ENCODE measurements around the gene SYNPR.

SYNPR gene

DNA sequence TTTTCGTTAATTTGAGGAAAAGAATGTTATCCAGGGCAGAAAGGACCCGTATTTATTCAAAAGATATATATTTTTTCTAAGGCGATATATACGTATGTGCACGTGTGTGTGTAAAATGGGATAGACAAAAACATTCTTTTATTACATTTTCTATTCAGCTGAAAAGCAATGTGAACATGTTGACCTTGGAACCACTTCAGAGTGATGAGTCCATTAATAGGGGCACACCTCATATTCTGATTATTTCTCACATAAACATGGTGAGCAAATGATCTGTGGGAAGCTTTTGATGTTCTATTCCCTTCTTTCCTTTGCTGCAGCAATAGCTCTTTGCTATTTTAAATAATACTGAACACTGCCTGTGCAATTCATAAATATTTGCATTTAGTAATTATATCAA is 87.6 kb downstream of the SYNPR start:
- Histone ChIP-seq H3K9ac (ENCODE audit: low read length) (no peak overlapping the region), H3K79me2 (ENCODE audit: insufficient read depth, low read length) (no peaks in the 10 kb centered on the region), H2AFZ (ENCODE audit: low read length) (no peak overlapping the region), H3K4me1 (ENCODE audit: insufficient read depth, low read length, severe bottlenecking) (no peaks in the 10 kb centered on the region), H3K36me3 (ENCODE audit: insufficient read depth, low read length) (no peaks in the 10 kb centered on the region), H3K9me2 (ENCODE audit: low read depth, low read length) (no peaks in the 10 kb centered on the region; the same call in 1 of the 2 replicates), H3K4me2 (ENCODE audit: low read length) (no peak overlapping the region), H3F3A (ENCODE audit: insufficient read depth, low read length) (no peaks in the 10 kb centered on the region), H3K27me3 (ENCODE audit: insufficient read depth, low read length) (no peaks in the 10 kb centered on the region), H4K20me1 (ENCODE audit: insufficient read depth, low read length) (no peaks in the 10 kb centered on the region), H3K27ac (ENCODE audit: low read depth, low read length, poor library complexity, severe bottlenecking) (no peak overlapping the region), H3K9me3 (ENCODE audit: low read length) (no peaks in the 10 kb centered on the region), H3K4me3 (ENCODE audit: low read depth, low read length, poor library complexity, severe bottlenecking) (no peak overlapping the region)
- no peak for TF ChIP-seq EZH2 (IDR thresholded peaks at IDR 0.05; ENCODE audit: borderline replicate concordance, low read length)
- TF ChIP-seq, protein P1, sequence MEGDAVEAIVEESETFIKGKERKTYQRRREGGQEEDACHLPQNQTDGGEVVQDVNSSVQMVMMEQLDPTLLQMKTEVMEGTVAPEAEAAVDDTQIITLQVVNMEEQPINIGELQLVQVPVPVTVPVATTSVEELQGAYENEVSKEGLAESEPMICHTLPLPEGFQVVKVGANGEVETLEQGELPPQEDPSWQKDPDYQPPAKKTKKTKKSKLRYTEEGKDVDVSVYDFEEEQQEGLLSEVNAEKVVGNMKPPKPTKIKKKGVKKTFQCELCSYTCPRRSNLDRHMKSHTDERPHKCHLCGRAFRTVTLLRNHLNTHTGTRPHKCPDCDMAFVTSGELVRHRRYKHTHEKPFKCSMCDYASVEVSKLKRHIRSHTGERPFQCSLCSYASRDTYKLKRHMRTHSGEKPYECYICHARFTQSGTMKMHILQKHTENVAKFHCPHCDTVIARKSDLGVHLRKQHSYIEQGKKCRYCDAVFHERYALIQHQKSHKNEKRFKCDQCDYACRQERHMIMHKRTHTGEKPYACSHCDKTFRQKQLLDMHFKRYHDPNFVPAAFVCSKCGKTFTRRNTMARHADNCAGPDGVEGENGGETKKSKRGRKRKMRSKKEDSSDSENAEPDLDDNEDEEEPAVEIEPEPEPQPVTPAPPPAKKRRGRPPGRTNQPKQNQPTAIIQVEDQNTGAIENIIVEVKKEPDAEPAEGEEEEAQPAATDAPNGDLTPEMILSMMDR (IDR thresholded peaks at IDR 0.05; ENCODE audit: low read length): no peak

DNA sequence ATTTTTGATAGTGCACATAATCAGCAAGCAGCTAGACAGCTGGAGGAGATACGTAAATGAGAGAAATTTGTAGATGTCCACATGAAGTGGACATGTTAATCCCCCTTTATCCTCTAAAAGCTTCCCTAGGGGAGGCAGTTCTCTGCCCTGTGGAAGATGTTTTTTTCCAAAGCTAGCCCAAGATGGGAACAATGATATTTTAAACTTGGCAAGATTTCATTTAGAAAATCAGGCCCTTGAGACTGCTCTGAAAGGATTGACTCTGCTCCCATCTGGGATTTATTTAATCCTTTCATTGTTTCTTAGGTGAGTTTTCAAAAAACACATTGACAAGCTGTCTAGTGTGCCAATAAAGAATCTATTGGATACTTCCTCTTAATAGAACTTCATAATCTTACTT is 92.0 kb downstream of the SYNPR start:
- H3K9me3 ChIP-seq (ENCODE audit: low read length): no peaks in the 10 kb centered on the region
- no peaks in the 10 kb centered on the region for H3K4me1 ChIP-seq (ENCODE audit: insufficient read depth, low read length, severe bottlenecking)
- H3K4me3 ChIP-seq (ENCODE audit: low read depth, low read length, poor library complexity, severe bottlenecking): no peak overlapping the region
- H2AFZ ChIP-seq (ENCODE audit: low read length): no peak overlapping the region
- H3K79me2 ChIP-seq (ENCODE audit: insufficient read depth, low read length): no peaks in the 10 kb centered on the region
- no peaks in the 10 kb centered on the region for H4K20me1 ChIP-seq (ENCODE audit: insufficient read depth, low read length)
- no peaks in the 10 kb centered on the region for H3F3A ChIP-seq (ENCODE audit: insufficient read depth, low read length)
- H3K9ac ChIP-seq (ENCODE audit: low read length): no peak overlapping the region
- TF ChIP-seq, protein P1 (IDR thresholded peaks at IDR 0.05; ENCODE audit: low read length): no peak
- no peak for TF ChIP-seq EZH2 (IDR thresholded peaks at IDR 0.05; ENCODE audit: borderline replicate concordance, low read length)
- no peaks in the 10 kb centered on the region for H3K27me3 ChIP-seq (ENCODE audit: insufficient read depth, low read length)
- no peaks in the 10 kb centered on the region for H3K36me3 ChIP-seq (ENCODE audit: insufficient read depth, low read length)
- no peaks in the 10 kb centered on the region for H3K9me2 ChIP-seq (ENCODE audit: low read depth, low read length)
- no peak overlapping the region for H3K27ac ChIP-seq (ENCODE audit: low read depth, low read length, poor library complexity, severe bottlenecking)
- H3K4me2 ChIP-seq (ENCODE audit: low read length): no peak overlapping the region

DNA sequence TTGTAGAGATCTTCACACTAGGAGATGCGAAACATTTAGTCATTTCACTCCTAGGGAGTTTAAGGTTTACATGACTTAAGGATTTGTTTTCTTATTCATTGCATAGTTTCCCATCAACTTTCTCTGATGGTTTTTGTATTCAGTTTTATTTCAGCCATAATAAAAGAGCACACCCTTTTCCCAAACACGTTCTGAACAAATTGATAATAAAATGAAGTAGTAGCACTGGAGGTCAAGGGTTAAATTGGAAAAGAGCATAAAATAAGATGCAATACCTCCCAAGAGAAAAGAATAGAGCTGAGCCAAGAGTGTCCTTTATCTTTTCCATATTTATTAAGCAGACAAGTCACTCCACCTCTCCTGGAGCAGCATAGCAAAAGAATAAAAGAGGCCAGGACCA is 104.9 kb downstream of the SYNPR start:
- H3K4me2 ChIP-seq (ENCODE audit: low read length): no peak overlapping the region
- no peak overlapping the region for H3K4me3 ChIP-seq (ENCODE audit: low read depth, low read length, poor library complexity, severe bottlenecking)
- H3F3A ChIP-seq (ENCODE audit: insufficient read depth, low read length): no peaks in the 10 kb centered on the region
- H3K79me2 ChIP-seq (ENCODE audit: insufficient read depth, low read length): no peaks in the 10 kb centered on the region
- no peaks in the 10 kb centered on the region for H3K9me2 ChIP-seq (ENCODE audit: low read depth, low read length)
- H3K4me1 ChIP-seq (ENCODE audit: insufficient read depth, low read length, severe bottlenecking): no peaks in the 10 kb centered on the region
- H4K20me1 ChIP-seq (ENCODE audit: insufficient read depth, low read length): no peaks in the 10 kb centered on the region
- H3K27me3 ChIP-seq (ENCODE audit: insufficient read depth, low read length): no peaks in the 10 kb centered on the region
- H3K36me3 ChIP-seq (ENCODE audit: insufficient read depth, low read length): no peaks in the 10 kb centered on the region
- H3K9me3 ChIP-seq (ENCODE audit: low read length): no peaks in the 10 kb centered on the region
- TF ChIP-seq, protein P1 (IDR thresholded peaks at IDR 0.05; ENCODE audit: low read length): no peak
- no peak for TF ChIP-seq EZH2 (IDR thresholded peaks at IDR 0.05; ENCODE audit: borderline replicate concordance, low read length)
- no peak overlapping the region for H3K9ac ChIP-seq (ENCODE audit: low read length)
- H2AFZ ChIP-seq (ENCODE audit: low read length): no peak overlapping the region
- H3K27ac ChIP-seq (ENCODE audit: low read depth, low read length, poor library complexity, severe bottlenecking): no peak overlapping the region

Measured in OCI-LY1 (cell line).